NCI-H2196 (cell line): ENCODE data around the gene SPATA31E1.
"Not testable (repeated sequence)": the region's sequence is repeated elsewhere in the genome, so short reads cannot be mapped to it uniquely, and the experiment has no call there.

ENCODE experiments used
- DNase-seq: peaks from one replicate; lab custom pipeline; 2025; ENCODE audit not compliant: unreplicated experiment; lab: John Stamatoyannopoulos, UW

Gene SPATA31E1

DNA sequence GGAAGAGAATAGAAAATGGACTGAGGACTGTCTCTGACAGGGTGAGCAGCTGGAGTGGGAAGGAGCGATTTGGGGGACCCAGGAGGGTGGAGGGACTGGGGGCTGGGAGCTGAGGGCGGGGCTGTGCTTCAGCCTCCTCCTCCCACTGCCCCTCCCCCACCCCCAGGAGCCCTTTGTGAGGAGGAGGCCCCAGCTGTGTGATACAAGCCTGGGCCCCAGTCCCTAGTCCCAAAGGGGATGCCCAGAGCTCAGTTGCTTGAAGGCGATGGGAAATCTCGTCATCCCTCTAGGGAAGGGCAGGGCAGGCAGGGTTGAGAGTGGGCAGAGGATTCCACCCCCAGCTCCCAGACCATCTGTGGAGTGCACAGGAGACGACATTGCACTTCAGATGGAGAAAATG, at the start of gene SPATA31E1:
TSS of gene SPATA31E1 (plus strand) at position 251 of the 400 bp plus-strand sequence. CDS start at position 266, 15 bp downstream.
- no peak for DNase-seq

- DNase-seq = no peak
These were observed 48.3 kb upstream of the SPATA31E1 start for GRCh38 chr9:87834357-87834756.

- DNase-seq = no peak
These were observed 46.1 kb upstream of the SPATA31E1 start for GRCh38 chr9:87836536-87836935.

- no peak for DNase-seq
These were observed 45.5 kb upstream of the SPATA31E1 start for GRCh38 chr9:87836951-87837705.

GRCh38 chr9:87840134-87840533, 42.5 kb upstream of the SPATA31E1 start:
- no peak for DNase-seq

DNA sequence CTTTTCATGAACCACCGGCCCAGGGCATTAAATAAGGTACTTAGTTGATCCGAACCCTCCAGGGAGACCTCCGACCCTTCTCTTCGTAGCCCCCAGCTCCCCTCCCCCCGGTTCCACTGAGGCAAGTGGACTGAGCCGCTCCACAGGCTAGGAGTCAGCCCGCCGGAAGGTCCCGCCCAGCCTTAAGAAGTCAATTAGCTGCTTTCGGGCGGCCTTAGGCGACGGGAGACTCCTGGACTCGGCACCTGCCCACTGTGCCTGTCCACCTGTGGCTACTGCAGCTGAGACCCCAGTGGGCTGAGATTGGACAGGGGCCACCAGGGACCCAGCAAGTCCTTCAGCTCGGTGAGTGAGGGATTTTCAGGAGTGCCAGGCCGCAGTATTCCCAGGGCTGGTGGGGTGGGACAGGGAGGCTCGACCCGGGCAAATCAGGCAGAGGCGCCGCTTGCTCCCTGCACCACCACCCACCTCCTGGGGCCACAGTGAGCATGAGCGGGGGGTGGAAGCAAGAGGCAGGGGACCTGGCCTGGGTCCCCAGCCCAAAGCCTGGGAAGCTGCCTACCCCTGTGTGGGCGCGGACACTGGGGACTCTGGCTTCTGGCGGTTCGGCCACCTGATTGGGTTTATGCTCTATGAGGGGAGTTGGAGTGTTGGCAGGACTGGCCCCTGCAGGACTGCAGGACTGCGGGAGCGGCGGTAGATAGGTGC, 39.6 kb upstream of the SPATA31E1 start:
- DNase-seq = no peak

GRCh38 chr9:87844506-87844905, 38.2 kb upstream of the SPATA31E1 start:
- no peak for DNase-seq

DNA sequence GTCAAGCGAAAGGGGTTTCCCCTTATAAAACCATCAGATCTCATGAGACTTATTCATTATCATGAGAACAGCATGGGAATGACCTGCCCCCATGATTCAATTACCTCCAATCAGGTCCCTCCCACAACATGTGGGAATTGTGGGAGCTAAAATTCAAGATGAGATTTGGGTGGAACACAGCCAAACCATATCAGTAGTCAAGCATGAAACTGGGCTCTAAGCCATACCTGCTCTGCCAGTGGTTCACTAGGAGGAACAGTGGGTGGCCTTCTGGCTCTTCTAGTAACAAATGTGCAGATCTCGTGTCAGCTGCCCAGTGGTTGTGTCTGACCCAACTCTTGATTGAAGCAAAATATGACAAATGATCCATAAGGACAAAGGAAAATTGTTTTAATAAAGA, 34.9 kb upstream of the SPATA31E1 start:
- DNase-seq = not testable (repeated sequence)

DNA sequence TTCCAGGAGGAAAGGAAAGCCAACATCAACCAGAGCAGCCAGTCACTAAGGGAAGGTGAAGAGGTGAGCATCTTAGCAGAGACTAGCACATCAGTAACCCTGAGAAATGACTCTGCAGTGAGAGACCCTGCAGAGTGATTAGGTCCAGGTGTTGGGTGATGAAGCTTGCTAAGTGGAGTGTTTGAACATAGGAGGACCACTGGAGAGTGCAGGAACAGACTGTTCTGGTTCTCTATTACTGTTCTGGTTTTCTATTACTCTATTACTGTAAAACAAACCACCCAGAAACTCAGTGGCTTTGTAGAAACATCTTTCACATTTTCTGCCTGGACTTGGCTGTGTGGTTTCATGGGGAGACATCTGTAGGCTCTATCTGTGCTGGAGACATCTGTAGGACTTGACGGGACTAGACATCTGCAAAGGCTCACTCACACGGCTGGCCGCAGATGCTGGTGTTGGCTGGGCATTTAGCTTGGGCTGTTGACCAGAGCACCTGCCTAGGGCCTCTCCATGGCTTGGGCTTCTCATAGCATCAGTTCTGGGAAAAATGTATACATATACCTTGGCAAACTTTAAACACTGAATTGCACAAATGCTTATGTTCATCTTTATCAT, 33.4 kb upstream of the SPATA31E1 start:
- no peak for DNase-seq

- DNase-seq = no peak
These were observed 32.3 kb upstream of the SPATA31E1 start for GRCh38 chr9:87850391-87850790.

- DNase-seq = not testable (repeated sequence)
These were observed 31.5 kb upstream of the SPATA31E1 start for GRCh38 chr9:87851186-87851585.

GRCh38 chr9:87853302-87853701, 29.4 kb upstream of the SPATA31E1 start:
- DNase-seq = no peak

DNA sequence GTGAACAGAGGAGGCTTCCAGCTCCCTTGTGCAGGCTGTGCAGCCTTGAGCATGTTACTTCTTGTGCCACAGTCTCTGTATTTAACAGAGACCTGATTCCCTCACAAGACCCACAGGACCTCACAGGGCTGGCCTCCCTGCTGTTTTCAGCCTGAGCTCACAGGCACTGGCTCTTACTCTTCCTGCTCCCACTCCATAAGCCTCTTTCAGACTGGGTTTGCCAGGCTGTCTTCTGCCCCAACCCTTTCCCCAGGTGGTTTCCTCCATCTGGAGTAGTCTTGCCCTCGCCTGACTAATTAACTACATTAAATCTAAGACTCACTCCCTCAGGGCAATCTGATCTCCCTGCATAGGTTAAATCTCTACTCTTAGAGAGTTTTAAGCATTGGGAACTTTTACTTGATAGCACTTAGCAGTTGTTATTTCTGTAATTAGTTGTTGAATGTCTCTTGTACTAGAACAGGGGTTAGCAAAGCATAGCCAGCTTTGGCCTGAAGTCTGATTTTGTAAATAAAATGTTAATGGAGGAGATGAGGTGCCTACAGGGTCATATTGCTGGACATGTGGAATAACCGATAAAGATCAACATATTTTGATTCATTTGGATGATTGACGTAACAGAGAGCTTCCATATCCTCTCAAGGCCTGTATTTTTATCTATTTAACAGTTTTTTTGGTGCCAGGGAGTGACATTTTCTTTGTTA, 28.6 kb upstream of the SPATA31E1 start:
- no peak for DNase-seq

DNA sequence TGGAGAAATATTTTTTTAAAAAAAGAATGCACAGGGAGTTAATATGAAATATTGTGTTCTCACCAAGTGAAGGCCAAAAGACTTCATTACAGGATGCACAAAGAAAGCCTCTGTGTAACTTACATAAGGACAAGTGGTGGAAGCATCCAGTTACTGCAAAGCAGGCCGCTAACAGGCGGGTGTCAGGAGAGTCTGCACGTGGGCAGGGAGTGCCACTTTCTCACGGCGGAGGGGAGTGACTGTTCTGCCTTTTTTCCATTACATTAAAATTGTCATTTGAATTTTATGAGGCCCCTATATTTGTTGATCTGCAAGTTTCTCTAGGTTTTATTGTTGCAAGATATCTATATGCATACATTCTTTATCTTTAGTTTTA, 28.1 kb upstream of the SPATA31E1 start:
- DNase-seq = no peak

- DNase-seq = no peak
These were observed 27.6 kb upstream of the SPATA31E1 start for GRCh38 chr9:87855061-87855460.

- no peak for DNase-seq
These were observed 25.3 kb upstream of the SPATA31E1 start for GRCh38 chr9:87857141-87857947.

DNA sequence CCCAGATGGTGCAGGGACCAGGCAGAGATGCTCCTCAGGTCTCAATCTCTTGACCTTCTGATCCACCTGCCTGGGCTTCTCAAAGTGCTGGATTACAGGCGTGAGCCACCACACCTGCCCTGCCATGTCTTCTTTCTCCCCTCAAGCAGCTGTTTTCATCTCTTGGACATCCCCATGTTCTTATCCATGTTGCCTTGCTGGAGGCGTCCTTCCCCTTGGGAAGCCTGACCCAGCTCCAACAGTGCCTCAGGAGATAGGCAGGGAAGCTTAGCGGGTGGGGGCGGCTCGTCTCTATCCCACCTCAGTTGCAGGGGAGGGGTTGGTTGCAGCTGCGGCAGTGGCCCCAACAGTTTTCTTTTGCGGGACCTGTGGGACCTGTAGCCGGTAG, 24.7 kb upstream of the SPATA31E1 start:
- DNase-seq = no peak

- no peak for DNase-seq
These were observed 23.5 kb upstream of the SPATA31E1 start for GRCh38 chr9:87859137-87859536.

- DNase-seq = no peak
These were observed 22.9 kb upstream of the SPATA31E1 start for GRCh38 chr9:87859786-87860185.

DNA sequence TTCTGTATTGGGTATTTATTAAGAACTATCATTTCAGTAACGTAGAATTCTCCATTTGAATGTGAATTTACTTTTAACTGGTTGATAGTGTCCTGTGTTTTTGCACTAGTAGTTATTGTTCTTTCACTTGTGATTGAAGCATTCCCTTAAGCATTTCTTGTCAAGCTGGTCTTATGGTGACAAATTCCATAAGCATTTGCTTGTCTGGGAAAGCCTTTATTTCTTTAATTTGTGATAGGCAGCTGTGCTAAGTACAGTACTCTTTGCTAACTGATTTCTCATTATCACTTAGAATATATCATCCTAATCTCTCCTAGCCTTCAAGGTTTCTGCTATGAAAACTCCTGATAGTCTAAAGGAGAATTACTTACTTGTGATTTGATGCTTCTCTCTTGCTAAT, 21.3 kb upstream of the SPATA31E1 start:
- DNase-seq = no peak
